Keratinocyte (primary cell): ENCODE data around the gene PGC.

Source experiments
- EZH2 ChIP-seq: IDR thresholded peaks from one replicate; pipeline ENCODE4 v1.6.1; 2012; ENCODE audit warnings: inconsistent platforms, mild to moderate bottlenecking, low read length, moderate library complexity
- TF ChIP-seq, protein P1 (sequence below), 3 experiments: IDR thresholded peaks in 1 of 3; conservative IDR thresholded peaks in 1 of 3; optimal IDR thresholded peaks in 1 of 3; 2 replicates in 2 of 3; 3 replicates in 1 of 3; pipeline versions ENCODE3 to v1.5.1; 2011; ENCODE audit warnings: low read length in 3 of 3, mild to moderate bottlenecking in 3 of 3, moderate library complexity in 2 of 3, control low read depth in 1 of 3, inconsistent platforms in 1 of 3; ENCODE audit not compliant: insufficient read depth in 2 of 3; ENCODE audit errors: extremely low read depth in 1 of 3

DNA sequence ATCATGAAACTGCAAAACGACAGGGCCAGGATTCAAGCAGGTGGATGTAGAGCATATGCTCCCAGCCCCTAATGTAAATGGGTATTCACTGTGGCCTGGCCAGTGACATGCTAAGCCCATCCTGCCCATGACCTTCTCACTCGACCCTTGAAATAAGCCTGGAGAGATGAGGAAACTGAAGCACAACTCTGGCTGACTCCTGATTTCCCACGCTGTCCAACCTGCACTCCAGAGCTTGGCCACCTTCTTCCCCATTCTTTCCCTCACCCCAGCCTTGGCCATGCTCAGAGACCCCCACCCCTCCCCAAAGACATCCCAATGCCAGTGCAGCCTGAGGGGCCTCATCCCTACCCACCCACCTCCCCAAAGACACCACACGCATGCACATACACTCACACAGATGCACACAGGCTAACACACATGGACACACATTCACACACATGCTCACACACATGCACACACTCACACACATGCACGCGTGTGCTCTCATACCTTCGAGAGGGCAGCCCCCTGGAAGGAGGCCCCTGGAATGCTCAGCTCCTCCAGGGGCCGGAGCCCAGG, 24.1 kb downstream of the PGC start:
- TF ChIP-seq, protein P1, sequence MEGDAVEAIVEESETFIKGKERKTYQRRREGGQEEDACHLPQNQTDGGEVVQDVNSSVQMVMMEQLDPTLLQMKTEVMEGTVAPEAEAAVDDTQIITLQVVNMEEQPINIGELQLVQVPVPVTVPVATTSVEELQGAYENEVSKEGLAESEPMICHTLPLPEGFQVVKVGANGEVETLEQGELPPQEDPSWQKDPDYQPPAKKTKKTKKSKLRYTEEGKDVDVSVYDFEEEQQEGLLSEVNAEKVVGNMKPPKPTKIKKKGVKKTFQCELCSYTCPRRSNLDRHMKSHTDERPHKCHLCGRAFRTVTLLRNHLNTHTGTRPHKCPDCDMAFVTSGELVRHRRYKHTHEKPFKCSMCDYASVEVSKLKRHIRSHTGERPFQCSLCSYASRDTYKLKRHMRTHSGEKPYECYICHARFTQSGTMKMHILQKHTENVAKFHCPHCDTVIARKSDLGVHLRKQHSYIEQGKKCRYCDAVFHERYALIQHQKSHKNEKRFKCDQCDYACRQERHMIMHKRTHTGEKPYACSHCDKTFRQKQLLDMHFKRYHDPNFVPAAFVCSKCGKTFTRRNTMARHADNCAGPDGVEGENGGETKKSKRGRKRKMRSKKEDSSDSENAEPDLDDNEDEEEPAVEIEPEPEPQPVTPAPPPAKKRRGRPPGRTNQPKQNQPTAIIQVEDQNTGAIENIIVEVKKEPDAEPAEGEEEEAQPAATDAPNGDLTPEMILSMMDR (optimal IDR thresholded peaks at IDR 0.05 in 1 of 3, IDR thresholded peaks at IDR 0.05 in 1 of 3, conservative IDR thresholded peaks at IDR 0.05 in 1 of 3; ENCODE audit: extremely low read depth in 1 of 3, insufficient read depth in 2 of 3, low read length in 3 of 3): no peak
- TF ChIP-seq EZH2: no peak
